ENCODE results near the gene KAT5.
"Not testable (repeated sequence)": the region's sequence is repeated elsewhere in the genome, so short reads cannot be mapped to it uniquely, and the experiment has no call there.

KAT5 gene

DNA sequence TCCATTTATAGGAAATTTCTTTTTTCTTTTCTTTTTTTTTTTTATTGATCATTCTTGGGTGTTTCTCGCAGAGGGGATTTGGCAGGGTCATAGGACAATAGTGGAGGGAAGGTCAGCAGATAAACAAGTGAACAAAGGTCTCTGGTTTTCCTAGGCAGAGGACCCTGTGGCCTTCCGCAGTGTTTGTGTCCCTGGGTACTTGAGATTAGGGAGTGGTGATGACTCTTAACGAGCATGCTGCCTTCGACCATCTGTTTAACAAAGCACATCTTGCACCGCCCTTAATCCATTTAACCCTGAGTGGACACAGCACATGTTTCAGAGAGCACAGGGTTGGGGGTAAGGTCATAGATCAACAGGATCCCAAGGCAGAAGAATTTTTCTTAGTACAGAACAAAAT lies 50.1 kb downstream of the KAT5 start:
- DNase-seq, result not testable (repeated sequence)

DNA sequence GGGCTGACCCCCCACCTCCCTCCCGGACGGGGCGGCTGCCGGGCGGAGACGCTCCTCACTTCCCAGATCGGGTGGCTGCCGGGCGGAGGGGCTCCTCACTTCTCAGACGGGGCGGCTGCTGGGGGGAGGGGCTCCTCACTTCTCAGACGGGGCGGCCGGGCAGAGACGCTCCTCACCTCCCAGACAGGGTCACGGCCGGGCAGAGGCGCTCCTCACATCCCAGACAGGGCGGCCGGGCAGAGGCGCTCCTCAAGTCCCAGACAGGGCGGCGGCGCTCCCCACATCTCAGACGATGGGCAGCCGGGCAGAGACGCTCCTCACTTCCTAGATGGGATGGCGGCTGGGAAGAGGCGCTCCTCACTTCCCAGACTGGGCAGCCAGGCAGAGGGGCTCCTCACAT lies 50.8 kb downstream of the KAT5 start:
- not testable (repeated sequence) for DNase-seq

- no peak for DNase-seq
These were observed 52.4 kb downstream of the KAT5 start for GRCh38 chr11:65764434-65764833.

- peak; percentile 81 for DNase-seq
These were observed 54.5 kb downstream of the KAT5 start for GRCh38 chr11:65766535-65766934.

GRCh38 chr11:65767406-65767805 lies 55.4 kb downstream of the KAT5 start:
- DNase-seq, result no peak

DNA sequence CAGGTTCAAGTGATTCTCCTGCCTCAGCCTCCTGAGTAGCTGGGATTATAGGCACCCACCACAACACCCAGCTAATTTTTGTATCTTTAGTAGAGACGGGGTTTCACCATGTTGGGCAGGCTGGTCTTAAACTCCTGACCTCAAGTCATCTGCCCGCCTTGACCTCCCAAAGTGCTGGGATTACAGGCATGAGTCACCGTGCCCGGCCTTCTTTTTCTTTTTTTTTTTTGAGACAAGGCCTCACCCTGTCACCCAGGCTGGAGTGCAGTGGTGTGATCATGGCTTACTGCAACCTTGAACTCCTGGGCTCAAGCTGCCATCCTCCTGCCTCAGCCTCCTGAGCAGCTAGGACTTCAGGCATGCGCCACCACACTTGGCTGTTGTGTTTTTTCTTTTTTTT lies 55.8 kb downstream of the KAT5 start:
- not testable (repeated sequence) for DNase-seq
